HG03571 (cell line): Measurements from ENCODE around the gene SLC22A15.

Experiments
- ATAC-seq: cut with Tn5 transposase; IDR thresholded peaks from one replicate; pipeline ENCODE4 v1.9.1; 2021; ENCODE audit not compliant: unreplicated experiment

SLC22A15 gene

DNA sequence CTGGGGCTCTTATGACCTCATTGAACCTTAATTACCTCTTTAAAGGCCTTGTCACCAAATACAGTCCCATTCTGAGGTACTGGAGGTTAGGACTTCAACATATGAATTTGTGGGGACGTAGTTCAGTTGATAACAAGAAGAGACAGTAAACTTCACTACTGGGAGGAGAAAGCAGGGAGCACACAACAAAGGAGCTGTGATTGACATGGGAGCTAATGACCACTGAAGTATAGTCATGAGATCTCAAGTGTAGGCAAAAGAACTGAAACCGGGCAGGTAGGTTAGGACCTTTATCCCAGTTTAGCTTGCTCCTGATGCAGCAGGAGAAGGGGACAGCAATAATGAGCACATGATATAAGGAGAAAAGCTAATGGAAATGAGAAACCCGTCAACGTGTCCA lies 123.1 kb downstream of the SLC22A15 start:
- no peak for ATAC-seq

DNA sequence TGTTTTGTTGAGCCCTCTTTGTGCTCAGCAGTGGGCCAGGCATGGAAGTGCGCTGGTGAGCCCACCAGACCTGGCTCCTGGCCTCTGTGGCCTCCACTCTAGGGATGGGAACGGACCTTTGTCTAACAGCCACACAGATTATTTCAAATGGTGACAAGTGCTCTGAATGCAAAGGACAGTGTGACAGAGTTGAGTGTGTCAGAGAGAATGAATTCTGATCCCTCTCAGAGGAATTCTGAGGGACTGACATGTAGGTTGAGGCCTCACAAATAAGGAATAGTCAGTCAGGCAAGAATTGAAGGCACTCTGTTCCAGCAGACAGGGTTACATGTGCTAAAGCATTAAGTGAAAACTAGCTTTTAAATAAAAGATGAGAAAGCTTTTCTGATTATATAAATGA lies 123.6 kb downstream of the SLC22A15 start:
- ATAC-seq, result no peak

DNA sequence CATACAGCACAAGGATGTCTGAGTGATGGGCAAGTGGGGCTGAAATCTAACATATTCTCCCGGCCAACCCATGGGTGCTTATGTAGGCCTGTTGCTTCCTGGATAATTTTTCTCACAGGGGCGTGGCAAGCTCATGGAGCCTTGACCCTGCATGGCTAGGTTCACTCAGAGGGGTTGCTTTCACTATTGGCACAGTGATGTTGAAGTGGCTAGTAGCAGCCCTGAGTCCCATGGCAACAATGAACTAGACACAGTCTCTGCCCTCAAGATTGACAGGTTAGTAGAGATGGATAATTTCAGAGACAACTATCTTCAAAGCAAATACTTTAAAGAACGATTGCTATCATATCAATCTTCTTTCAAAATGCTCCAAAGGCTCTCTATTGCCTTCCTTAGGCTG lies 128.4 kb downstream of the SLC22A15 start:
- ATAC-seq, result no peak

DNA sequence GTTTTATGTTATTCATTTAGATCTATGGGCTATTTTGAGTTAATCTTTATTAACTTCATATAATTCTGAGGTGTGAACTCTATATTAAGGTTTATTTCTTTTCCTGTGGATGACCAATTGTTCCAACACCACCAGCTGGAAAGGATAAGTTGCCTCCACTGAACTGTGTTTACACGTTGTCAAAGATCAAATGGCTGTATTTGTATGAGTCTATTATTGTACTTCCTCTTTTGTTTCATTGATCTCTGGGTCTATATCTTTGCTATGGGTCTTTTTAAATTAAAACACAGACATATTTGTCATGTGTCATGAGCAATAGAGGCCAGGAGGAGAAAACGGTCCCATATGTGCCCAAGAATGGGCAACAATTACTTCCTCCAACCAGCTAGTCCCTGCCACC lies 129.7 kb downstream of the SLC22A15 start:
- ATAC-seq, result no peak

DNA sequence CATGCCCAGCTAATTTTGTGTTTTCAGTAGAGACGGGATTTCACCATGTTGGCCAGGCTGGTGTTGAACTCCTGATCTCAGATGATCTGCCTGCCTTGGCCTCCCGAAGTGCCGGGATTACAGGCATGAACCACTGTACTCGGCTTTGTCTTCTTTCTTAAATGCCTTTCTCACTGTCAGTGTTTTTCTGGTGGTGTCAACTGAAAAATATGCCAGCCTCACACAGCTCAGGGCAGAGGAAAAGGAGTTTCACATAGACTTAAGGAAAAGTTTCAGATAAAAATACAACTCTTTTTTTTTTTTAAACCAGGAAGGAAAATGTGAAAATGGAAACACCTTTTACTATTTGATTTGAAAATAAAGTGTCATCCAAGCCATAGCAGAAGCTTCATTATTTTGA lies 130.3 kb downstream of the SLC22A15 start:
- no peak for ATAC-seq

DNA sequence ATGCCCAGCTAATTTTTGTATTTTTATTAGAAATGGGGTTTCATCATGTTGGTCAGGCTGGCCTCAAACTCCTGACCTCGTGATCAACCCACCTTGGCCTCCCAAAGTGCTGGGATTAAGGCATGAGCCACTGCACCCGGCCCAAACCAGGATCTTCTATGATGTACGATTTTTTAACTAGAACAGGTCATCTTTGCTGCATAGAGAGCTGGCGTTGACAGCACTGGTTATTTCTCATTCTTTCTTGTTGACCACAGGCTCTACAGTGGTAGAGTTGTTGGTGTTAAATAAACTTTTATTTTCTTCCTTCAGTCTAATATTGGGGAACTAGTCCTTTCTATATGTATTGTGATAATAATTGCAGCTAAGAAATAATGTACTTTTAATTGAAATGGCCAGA lies 131.1 kb downstream of the SLC22A15 start:
- no peak for ATAC-seq

DNA sequence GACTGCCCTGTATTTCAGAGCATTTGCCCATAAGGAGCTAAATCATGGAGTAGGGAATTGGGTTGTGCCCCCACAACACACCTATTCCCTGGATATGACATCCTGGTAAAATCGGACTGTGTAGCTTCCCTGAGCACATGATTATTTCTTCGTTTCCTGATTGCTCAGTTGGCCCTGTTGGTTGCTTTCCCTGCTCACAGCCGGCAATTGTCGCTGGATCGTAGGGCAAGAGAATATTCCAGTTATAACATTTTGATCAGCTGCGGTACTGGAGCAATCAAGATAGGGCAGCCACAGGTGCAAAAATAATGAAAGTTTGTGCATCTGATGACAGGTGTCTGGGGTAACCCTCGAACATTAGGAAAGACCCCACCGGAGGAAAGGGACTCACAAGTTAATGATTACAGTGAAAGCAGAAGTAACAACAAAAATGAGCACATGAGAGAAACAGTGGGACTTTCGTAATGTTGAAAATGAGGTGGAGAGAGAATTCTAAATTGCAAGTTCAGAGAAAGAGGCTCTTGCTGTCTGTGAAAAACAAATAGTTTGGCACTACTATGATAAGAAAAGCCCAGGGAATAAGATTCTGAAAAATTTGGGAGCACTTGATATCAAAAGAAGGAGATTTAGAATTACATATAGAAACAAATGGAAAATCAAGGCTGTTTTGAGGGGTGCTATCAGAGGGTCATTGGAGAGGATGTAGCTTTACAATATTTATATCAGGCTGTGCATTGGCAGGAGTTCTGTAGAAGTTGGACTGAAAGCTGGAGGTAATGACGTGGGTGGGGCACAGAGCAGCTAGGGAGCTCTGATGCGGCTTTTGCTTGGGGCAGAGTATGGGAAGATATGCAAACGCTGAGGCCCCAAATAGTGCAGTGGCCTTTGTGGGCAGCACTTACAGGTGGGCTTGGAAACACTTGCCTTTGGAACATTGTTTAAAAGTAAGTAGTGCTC lies 134.5 kb downstream of the SLC22A15 start, which contains the start of gene MAB21L3:
Gene MAB21L3, plus strand, starts transcription at position 833 of the 957 bp plus-strand sequence. CDS start 1,217 bp downstream, outside the sequence.
- peak; percentile 73 for ATAC-seq

DNA sequence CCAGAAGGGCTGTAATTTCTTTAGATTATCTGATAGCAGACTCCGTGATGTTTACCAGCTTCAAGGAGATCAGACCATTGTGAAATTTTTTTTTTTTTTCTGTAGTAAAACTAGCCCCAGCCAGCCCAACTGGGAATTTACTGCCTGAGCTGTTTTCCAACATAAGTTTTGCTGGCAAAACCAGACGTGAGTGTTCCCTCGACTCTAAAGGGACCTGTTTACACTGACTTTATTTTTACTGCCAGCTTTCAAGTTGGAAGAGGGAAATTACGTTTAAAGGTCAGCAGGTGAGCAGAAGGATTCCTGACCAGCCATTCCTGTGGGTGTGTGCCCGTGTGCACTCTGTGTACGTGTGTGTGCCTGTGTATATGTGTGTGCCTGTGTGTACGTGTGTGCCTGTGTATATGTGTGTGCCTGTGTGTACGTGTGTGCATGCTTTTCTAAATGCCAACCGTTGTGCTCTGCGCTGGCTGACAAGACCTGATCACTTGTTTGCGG lies 135.3 kb downstream of the SLC22A15 start:
- ATAC-seq, result no peak

DNA sequence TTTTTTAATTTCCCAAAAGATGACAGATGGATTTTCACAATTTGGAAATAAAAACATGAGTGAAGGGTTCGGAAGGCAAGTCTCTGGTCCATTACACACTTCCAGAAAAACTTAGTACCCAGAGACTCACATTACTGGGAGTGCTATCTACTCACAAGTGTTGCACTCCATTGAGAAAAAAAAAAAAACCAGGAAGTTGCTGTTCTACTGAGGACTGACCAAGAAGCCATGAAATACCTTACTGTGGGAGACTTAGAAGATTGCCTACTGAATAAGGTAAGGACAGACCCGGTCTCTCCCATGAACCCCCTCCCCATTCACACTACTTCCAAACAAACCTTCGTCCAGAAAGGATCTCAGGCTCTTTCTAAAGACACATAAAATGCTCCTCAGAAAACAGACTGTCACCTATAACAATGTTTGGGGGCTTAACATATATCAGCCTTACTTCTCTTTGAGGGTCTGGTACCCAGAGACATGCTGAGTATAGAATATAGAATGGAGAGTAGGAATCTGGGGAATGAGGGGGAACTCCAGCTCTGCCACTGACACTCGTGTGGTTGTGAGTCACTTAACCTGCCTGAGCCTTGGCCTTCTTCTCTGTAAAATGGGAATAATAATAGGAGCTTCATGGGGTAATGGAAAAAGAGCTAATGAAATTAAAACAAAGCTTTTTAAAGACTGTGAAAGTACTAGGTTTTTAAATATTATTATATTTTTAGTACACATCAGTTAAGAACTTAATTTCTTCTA lies 136.3 kb downstream of the SLC22A15 start:
- ATAC-seq, result no peak

DNA sequence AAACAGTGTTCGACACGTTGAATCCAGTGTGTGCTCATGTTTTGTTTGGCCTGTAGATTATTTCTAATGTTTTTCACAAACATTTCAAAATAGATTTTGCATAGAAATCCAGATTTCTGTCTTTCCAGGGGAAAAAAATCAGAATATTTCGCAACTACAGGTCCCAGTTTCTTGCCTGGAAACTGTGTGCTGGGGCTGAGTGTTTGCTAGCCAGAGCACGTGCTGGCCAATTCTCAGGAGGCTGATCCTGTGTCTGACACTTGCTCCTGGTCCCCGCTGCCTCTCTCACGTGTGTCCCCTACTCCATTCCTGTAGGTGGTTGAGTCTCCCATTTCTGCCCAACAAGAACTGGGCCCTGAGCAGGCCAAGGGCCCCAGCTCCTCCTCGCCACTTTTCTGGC lies 137.3 kb downstream of the SLC22A15 start:
- no peak for ATAC-seq

DNA sequence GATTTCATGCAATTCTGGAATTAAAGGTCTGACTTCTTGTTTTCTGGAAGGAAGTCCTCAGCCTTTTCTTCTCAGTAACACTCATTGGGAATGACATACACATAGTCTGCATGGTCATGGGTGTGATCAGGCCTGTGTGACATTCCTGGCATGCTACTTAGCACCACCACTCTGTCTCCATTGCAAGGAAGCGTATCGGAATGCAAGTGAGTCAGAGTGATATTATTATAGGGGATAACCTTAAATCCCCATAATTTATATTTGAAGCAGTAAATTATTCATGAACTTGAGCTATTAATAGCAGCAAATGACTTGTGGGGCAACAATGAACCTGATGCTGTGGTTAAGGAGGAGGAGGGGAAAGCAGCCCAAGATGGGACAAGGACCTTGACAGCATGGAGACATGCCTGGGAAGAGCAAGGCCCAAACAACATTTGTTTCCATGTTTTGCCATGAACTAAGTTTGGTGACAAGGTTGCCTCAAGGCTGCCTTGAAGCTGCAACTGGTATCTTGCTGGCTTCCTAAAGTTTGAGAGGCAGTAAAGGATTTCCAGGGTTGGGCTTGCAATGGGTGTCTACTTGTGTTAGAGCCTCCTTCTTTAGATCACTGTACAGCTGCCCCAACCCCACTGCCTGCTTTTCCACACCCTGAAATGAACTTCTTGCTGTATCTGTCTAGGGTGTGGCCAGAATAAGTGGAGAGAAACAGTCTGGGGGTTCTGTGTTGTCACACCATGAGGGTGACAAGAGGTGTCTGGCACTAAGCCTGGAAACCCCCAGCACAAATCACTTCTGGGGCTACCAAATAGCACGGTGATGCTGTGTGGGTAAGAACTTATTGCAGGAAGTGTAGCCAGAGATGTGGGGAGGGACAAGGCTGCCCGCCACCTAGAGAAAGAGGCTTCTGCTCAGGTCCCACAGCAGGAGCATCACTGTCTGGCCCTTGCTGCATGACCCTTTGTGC lies 139.4 kb downstream of the SLC22A15 start:
- no peak for ATAC-seq

DNA sequence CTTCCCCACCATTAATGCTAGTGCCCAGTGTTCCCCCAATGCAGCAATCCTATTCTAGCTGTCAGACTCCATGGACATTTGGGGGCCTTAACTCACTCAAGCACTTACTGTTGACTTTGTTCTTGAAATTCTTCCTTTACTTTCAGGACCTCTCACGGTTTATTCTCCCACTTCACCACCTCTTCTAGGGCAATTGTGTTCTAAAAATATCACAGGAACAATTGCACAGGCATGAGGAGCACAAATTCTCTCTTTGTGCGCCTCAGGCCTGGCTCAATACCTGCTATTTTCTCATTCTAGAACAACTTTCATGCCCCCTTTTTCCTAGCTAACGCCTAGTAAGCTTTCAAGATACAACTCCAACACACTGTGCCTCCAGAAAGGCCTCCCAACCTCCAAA lies 142.2 kb downstream of the SLC22A15 start:
- no peak for ATAC-seq
